Right lobe of liver (tissue), 6 donors: ENCODE results near the gene DEDD2. TPM values are rescaled to one million over a fixed set of nuclear protein-coding genes. Genes with fewer than 3 reads are reported as not detected.

ENCODE experiments used
- ATAC-seq, 4 donors: fragments of 200-7000 bp; cut with Tn5 transposase; one replicate each; pipeline ENCODE4 v1.9.1; 2020; ENCODE audit warnings: mild to moderate bottlenecking in 4 of 4, moderate library complexity in 4 of 4
- DNase-seq, 3 donors: peaks; one replicate each; pipeline ENCODE4 v3.0.0-alpha.2; 2020
- H3K27ac ChIP-seq, 3 donors: fragments of 200-600 bp; one replicate each; pipeline ENCODE4 v1.8.0; 2022
- H3K27me3 ChIP-seq, 2 donors: fragments of 200-600 bp; one replicate each; pipeline ENCODE4 v1.8.0; 2022
- H3K36me3 ChIP-seq, 4 donors: fragments of 200-600 bp; sonication (generic) in 1 of 4; one replicate each; pipeline versions ENCODE4 v1.5.1 to v1.8.0; 2017 to 2022; ENCODE audit warnings: control low read depth in 1 of 4
- H3K4me1 ChIP-seq, 4 donors: fragments of 200-600 bp; sonication (generic) in 1 of 4; one replicate each; pipeline versions ENCODE4 v1.5.1 to v1.8.0; 2017 to 2022; ENCODE audit warnings: control low read depth in 1 of 4
- H3K4me3 ChIP-seq, 3 donors: fragments of 200-600 bp; one replicate each; pipeline ENCODE4 v1.8.0; 2022
- H3K9me3 ChIP-seq, 4 donors: fragments of 200-600 bp; sonication (generic) in 1 of 4; one replicate each; pipeline versions ENCODE4 v1.5.1 to v1.8.0; 2017 to 2022; ENCODE audit warnings: control low read depth in 1 of 4
- POLR2A ChIP-seq: fragments of 450-650 bp; IDR thresholded peaks from one replicate; pipeline ENCODE4 v1.6.1; 2017; ENCODE audit warnings: antibody characterized with exemption, mild to moderate bottlenecking
- WGBS: methylation state at CpG from one replicate; pipeline ENCODE4 v1.1.6; 2018; ENCODE audit warnings: low coverage, low lambda C conversion rate; ENCODE audit not compliant: insufficient coverage; ENCODE audit errors: missing lambda C conversion rate; 5-methylcytosine and 5-hydroxymethylcytosine counted together
- intact Hi-C, 2 donors: fragments of 100-400 bp; cut with DNase I; formaldehyde crosslinking; loops; one replicate each; pipeline versions ENCODE4 v1.11.2 to v1.14.1; 2022
- total RNA-seq, 6 experiments: library from RNA; depleted of rRNA in 2 of 6; stranded (reverse); fragments of >200 nt in 2 of 6; fragmentation: NEBNext Ultra II Directional in 3 of 6; extraction: Animal tissue kit (Norgen Biotek cat#: 25700) in 3 of 6; gene quantifications; one replicate each; pipeline versions ENCODE4 v1.1.0 to v1.2.4, GENCODE V29; 2016 to 2023
- TF ChIP-seq, protein P1 (sequence below), 4 donors: fragments of 200-600 bp in 3 of 4; fragments of 450-650 bp in 1 of 4; IDR thresholded peaks; one replicate each; pipeline versions ENCODE4 v1.5.1 to v1.8.0; 2016 to 2022; ENCODE audit warnings: antibody characterized with exemption in 4 of 4, mild to moderate bottlenecking in 2 of 4
- donor health status: DM: no; HTN: yes; CAD: no.
- donor health status: DM: no; HTN: no; CAD: no.
- donor health status: DM: no; HTN: no; CAD: no.
- donor health status: DM: no; HTN: yes; CAD: no.
- donor health status: DM: no; HTN: yes; CAD: no.

Gene DEDD2
- total RNA-seq, 6 experiments from 2014 or later = 8.1 to 18.0 (median 15.0) TPM

DNA sequence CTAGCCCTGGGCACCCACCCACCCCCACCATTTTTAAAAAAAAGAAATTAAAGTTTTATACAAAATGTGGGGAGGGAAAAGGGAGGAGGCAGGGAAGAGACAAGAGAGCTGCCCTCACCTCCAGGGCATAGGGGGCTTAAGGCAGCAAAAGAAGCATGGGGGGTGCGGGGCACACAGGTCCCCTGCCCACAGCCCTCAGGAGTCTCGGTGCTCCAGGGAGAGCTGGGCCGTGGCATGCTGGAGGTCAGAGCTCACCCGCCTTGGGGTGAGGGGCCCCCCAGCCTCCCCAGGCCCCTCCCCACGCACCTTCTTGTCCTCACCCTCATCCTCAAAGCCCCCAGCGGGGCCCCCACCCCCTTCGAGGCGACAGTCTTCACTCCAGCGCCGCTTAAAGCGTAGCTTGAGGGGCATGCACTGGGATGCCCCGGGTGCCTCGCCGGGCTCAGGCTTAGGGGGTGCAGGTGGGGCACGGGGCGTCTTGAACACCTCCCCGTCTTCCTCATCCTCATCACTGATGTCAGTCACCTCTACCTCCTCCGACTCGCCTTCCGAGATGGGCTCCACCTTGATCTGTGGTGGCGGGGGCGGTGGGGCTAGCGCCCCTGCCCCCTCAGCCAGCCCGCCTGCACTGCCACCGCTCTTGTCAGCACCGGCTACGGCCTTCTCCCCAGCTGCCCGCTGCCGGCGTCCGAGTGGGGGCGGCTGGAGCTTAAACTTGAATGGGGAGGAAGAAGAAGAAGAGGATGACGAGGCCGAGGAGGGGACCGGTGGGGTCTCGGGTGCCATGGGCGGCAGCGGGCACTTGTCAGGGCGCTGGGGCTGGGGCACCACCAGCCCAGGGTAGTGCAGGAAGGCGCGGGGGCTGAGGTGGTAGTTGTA is 31.0 kb upstream of the DEDD2 start:
- 85% methylated on average over 13 of the region's 41 CpGs for WGBS
- peaks cover 0 to 16% (median 5%) of the 10 kb centered on the region in 4 donors for H3K36me3 ChIP-seq
- DNase-seq (no peak), ATAC-seq (no peak)
- no peak overlapping the region for H3K4me3 ChIP-seq
- peaks cover 0 to 30% (median 11%) of the 10 kb centered on the region in 4 donors for H3K4me1 ChIP-seq
- intact Hi-C loops = loop anchor here in 1 of 2 donors (10.0 kb wide), 1 partner anchor 46 kb away; no protein-coding TSS in a partner anchor
- no peaks in the 10 kb centered on the region for H3K27me3 ChIP-seq
- H3K9me3 ChIP-seq = no peaks in the 10 kb centered on the region
- TF ChIP-seq, protein P1, sequence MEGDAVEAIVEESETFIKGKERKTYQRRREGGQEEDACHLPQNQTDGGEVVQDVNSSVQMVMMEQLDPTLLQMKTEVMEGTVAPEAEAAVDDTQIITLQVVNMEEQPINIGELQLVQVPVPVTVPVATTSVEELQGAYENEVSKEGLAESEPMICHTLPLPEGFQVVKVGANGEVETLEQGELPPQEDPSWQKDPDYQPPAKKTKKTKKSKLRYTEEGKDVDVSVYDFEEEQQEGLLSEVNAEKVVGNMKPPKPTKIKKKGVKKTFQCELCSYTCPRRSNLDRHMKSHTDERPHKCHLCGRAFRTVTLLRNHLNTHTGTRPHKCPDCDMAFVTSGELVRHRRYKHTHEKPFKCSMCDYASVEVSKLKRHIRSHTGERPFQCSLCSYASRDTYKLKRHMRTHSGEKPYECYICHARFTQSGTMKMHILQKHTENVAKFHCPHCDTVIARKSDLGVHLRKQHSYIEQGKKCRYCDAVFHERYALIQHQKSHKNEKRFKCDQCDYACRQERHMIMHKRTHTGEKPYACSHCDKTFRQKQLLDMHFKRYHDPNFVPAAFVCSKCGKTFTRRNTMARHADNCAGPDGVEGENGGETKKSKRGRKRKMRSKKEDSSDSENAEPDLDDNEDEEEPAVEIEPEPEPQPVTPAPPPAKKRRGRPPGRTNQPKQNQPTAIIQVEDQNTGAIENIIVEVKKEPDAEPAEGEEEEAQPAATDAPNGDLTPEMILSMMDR (IDR thresholded peaks at IDR 0.05) = no peak
- TF ChIP-seq POLR2A = no peak
- no peak overlapping the region for H3K27ac ChIP-seq

GRCh38 chr19:42247640-42248199 is 30.2 kb upstream of the DEDD2 start:
- ATAC-seq (no peak), DNase-seq (no peak)
- Histone ChIP-seq H3K4me1 (peaks cover 0 to 28% (median 11%) of the 10 kb centered on the region in 4 donors), H3K27ac (no peak overlapping the region), H3K9me3 (no peaks in the 10 kb centered on the region), H3K4me3 (no peak overlapping the region), H3K36me3 (peaks cover 0 to 16% (median 5%) of the 10 kb centered on the region in 4 donors), H3K27me3 (no peaks in the 10 kb centered on the region)
- WGBS = 88% methylated on average over 5 of the region's 6 CpGs
- intact Hi-C loops = loop anchor here in 1 of 2 donors (10.0 kb wide), 1 partner anchor 47 kb away; no protein-coding TSS in a partner anchor
- TF ChIP-seq POLR2A = no peak
- TF ChIP-seq, protein P1 (IDR thresholded peaks at IDR 0.05) = no peak

DNA sequence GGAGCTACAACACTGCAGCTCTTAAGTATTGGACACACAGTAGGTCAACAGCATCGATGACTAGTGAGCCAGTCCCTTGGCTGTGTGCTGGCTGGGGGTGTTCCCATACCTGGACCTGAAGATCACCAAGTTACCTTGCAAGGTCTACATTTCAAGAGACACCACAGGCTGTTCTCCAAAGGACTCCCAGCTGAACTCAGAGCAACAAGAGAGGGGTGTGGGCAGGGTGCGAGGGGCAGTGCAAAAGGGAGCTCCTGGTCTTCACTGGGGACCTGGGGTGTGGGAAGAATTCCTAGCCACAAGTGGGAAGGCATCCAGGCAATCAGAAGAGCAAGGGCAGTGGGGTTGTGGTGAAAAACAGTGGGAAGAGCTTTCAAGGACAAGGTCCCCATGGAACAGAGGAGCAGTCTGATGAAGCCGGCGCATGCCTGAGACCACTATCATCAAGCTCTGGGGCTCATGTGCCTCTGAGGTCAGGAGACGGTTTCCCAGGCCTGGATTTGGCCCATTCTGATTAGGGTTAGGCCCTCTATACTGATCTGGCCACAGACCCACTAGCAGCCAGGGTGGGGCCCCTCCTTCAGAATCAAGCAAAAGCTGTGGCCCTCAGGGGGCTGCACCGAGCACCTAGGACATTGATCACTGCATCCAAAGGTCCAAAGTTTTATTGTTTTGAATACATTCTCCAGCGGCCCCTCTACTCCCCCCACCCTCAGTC is 29.6 kb upstream of the DEDD2 start:
- DNase-seq = no peak
- WGBS = 53% methylated on average over 4 of the region's 7 CpGs
- no peak for ATAC-seq
- Histone ChIP-seq H3K36me3 (peaks cover 0 to 16% (median 5%) of the 10 kb centered on the region in 4 donors), H3K27me3 (no peaks in the 10 kb centered on the region), H3K4me1 (peaks cover 0 to 23% (median 10%) of the 10 kb centered on the region in 4 donors), H3K4me3 (no peak overlapping the region), H3K27ac (no peak overlapping the region), H3K9me3 (no peaks in the 10 kb centered on the region)
- intact Hi-C loops = loop anchor here in 1 of 2 donors (10.0 kb wide), 1 partner anchor 48 kb away; no protein-coding TSS in a partner anchor
- TF ChIP-seq, protein P1 (IDR thresholded peaks at IDR 0.05) = no peak
- TF ChIP-seq POLR2A = no peak

DNA sequence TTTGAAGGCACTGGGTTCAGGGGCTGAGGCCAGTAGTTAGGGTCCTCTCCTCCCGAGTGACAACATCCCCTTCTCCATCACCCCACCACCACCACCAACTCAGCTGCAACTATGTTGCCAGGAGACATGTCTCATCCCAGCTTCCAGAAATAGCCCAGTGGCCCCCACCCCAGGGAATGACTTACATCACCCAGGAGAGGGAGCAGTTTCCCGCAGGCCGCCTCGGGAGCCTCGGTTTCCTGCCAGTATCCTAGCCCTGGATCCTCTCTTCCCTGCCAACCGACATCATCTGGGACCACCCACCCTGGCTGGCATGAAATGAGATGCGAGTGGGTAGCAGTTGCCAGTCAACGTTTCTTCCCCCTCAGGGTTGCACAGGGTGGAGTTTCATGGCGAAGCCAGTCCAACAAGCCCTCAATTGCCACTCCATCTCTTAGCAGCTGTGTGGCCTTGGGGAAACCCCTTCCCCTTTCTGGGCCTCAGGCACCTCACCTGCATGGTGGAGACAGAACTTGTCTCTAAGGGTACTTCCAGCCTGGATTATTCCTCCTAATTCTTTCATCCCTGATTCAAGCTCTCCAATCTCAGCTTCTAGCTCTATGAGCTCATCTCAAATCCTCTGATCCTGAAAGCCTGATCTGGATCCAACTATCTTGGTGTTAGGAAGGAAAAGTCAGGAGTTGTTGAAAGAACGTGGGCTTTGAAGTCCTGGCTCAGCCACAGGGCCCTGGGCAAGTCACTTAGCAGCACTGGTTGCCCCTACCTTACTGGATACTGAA is 28.9 kb upstream of the DEDD2 start:
- Histone ChIP-seq H3K4me1 (peaks cover 0 to 22% (median 7%) of the 10 kb centered on the region in 4 donors), H3K9me3 (no peaks in the 10 kb centered on the region), H3K36me3 (peaks cover 0 to 16% (median 5%) of the 10 kb centered on the region in 4 donors), H3K4me3 (no peak overlapping the region), H3K27ac (no peak overlapping the region), H3K27me3 (no peaks in the 10 kb centered on the region)
- TF ChIP-seq, protein P1 (IDR thresholded peaks at IDR 0.05) = peak; percentile 56 to 58 (median 58)
- TF ChIP-seq POLR2A = no peak
- intact Hi-C loops = loop anchor here in 1 of 2 donors (10.0 kb wide), 1 partner anchor 48 kb away; no protein-coding TSS in a partner anchor
- ATAC-seq (no peak), DNase-seq (peak; percentile 66 to 73 (median 69))
- WGBS = 16% methylated on average over 6 of the region's 10 CpGs
